NCI-H748 (cell line): ENCODE results near the gene CTRL.

Experiments used
- DNase-seq: peaks from one replicate; lab custom pipeline; 2025; ENCODE audit not compliant: unreplicated experiment; lab: John Stamatoyannopoulos, UW

CTRL gene

DNA sequence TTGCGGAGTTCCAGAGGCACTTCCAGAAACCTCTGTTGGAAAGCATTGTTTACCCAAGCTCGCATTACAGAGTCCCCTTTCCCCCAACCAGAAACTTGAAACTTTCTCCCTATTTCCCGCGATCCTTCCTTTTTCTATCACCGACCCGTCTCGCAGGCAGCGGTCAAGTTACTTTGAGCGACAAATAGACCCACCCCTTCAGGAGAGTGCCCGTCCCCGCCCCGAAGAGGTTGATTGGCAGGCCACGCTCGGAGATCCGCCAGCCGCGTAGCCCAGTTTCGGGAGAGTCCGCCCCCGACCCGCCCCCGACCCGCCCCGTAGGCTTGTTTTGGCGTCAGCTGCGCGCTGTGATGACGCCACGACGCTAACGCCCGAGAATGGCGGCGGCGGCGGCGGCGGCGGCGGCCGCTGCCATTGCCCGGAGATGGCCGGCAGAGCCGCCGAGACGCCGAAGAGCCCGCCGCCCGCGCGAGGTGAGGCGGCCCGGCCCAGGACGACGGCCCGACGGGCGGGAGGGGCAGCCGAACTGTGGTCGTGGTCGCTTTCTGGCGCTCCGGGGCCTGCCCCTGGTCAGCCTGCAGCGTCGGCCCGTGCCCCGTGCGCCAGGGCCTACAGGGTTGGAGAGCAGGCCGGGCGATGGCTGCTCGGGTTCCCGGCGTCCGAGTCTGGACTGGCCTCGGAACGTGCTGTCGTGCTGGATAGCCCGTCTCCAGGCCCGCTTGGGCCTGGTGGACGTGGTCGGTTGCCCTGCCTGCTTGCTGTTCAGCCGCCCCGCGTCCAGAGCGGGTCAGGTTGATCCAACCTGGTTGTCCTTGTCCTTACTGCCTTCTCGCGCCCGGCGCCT, 38.5 kb downstream of the CTRL start, which contains the start of gene PSKH1:
Gene PSKH1 (plus strand): TSS at position 356 of the 844 bp plus-strand sequence. CDS start 15,496 bp downstream, outside the sequence.
- peak; percentile 92 for DNase-seq

DNA sequence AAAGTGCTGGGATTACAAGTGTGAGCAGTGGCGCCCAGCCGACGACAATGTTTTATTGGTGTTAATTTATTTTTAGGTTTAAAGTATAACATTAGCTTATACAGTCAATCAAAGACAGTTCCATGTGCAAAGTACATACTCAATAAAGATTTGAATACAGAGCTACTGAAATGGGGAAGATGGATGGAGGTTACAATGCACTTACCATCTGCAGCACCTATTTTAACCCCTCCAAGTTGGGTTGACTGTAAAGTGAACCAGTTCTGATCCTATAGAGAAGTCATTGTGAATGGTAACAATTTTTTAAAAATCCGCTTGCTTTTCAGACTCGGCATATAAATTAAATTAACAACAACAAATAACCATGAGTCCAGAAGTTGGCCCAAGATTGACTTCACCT, 39.3 kb downstream of the CTRL start:
- DNase-seq: no peak

DNA sequence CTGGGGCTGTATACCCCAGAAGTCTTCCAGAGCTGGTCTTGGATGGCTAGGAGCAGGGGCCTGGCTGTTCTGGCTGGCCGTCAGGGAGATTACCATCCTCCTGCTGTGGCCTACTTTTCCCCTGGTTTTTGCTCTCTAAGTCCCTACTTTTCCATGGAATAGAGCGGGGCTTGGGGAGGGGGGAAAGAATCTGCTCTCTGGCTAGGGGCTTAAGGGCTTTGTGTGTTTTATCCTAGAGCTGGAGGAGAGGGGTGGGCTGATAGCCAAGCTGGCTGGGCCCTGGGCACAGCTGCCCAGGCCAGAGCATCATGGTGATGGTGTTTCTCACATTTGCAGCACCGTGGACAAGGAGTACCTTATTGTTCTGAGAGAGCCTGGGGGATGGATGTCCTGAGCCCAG, 43.3 kb downstream of the CTRL start:
- DNase-seq: no peak

DNA sequence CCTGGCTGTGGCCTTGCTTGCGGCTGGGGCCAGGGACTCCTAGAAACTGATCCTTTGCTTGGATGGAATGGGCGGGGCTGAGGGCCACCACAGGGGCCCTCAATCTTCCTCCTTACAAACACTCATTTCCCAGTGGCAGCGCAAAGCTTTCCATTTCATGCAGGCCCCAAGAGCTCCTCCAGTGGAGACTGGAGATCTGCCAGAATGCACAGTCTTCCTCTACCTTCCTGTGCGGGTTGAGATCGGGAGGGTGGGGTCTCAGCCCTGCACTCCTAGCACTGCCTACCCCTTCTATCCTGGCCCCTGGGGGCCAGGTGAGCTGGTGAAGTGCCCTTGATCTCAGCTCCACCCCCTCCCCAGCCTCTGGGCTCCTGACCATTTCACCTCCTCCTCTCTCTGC, 45.3 kb downstream of the CTRL start:
- no peak for DNase-seq

DNA sequence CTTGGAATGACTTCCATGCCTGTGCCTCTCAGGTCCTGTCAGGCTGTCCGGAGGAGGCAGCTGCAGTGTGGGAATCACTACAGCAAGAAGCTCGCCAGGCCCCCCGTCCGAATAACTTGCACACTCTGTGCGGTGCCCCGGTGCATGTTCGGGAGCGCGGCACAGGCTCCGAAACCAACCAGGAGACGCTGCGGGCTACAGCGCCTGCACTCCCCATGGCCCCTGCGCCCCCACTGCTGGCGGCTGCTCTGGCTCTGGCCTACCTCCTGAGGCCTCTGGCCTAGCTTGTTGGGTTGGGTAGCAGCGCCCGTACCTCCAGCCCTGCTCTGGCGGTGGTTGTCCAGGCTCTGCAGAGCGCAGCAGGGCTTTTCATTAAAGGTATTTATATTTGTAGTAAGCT, 45.7 kb downstream of the CTRL start:
- DNase-seq: no peak

DNA sequence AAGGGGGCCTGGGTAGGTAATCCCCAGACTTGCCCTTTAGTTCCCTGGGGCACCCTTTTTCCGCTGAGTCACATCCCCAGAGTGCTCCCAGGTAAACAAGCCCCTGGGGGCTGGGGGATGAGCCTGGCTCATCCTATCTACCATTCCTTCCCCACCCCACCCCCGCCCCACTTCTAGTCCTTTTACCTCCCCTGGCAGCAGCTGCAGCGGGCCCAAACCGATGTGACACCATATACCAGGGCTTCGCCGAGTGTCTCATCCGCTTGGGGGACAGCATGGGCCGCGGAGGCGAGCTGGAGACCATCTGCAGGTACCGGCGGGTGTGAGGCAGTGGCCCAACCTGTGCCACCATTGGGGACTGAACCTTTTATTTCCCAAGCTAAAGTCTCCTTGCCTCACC, 46.1 kb downstream of the CTRL start:
- no peak for DNase-seq

DNA sequence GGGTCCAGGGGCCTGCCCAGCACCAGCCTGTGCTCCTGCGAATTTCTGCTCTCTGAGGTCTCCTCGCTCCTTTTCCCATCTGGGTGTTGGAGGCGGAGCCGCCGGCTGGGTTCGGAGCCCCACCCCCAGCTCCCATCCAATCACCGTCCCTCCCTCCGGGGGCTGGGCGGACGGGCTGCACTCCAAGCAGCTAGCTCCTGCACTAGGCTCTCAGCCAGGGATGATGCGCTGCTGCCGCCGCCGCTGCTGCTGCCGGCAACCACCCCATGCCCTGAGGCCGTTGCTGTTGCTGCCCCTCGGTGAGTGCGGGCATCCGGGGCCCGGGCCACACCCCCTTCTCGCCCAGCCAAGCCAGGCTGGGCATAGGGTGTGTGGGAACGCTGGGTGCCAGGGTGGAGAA, 47.0 kb downstream of the CTRL start, which contains the start of gene NRN1L:
Gene NRN1L (plus strand): TSS at position 202 of the 400 bp plus-strand sequence. CDS start 19 bp downstream, at position 221.
- no peak for DNase-seq

DNA sequence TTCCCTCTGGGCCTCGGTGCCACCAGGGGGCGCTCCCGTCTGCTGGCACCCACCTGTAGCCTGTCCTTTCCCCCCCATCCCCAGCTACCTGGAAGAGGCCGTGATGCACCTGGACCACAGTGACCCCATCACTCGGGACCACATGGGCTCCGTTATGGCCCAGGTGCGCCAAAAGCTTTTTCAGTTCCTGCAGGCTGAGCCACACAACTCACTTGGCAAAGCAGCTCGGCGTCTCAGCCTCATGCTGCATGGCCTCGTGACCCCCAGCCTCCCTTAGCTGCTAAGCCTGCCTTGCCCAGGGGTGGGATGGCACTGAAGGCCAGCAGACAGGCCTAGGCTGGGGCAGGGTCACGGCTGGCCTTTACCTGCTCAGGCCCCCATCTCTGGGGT, 47.8 kb downstream of the CTRL start:
- peak; percentile 36 for DNase-seq

DNA sequence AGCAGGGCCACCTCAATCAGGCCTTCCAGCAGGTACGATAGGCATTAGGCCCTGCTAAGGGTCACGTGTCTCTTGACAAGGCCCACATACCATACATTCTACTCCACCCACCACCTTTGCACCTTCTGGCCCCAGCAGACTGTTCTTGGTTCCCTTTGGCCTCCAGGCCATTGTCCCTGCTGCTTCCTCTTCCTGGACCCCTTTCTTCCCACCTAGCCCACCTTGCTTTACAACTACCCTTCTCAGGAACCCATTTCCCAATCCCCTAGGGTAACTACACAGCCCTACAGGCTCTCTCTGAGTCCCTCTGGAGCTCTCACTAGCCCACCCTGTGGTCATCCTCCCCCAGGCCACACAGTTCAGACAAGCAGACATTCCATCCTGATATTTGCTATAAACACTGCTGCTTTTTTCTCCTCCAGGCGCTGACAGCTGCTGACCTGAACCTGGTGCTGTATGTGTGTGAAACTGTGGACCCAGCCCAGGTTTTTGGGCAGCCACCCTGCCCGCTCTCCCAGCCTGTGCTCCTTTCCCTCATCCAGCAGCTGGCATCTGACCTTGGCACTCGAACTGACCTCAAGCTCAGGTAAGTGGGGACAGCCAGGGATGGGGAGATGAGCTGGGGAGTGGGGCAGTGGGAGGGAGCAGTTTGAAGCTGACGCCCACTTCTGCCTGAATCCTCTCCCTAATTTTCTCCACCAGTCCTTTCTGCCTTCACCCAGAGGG, 48.4 kb downstream of the CTRL start:
- DNase-seq: no peak

DNA sequence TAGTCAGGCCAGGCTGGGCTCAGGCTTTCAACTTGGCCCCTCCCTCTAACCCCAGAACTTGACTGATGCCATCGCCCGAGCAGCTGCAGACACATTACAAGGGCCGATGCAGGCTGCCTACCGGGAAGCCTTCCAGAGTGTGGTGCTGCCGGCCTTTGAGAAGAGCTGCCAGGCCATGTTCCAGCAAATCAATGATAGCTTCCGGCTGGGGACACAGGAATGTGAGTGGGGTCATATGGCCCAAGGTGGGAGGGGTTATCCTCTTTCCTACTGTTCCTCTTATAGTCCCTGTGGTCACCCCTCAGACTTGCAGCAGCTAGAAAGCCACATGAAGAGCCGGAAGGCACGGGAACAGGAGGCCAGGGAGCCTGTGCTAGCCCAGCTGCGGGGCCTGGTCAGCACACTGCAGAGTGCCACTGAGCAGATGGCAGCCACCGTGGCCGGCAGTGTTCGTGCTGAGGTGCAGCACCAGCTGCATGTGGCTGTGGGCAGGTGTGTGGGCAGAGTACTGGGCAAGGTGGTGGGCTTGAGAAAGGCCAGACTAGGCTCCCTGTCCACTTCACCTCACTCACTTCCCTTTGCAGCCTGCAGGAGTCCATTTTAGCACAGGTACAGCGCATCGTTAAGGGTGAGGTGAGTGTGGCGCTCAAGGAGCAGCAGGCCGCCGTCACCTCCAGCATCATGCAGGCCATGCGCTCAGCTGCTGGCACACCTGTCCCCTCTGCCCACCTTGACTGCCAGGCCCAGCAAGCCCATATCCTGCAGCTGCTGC, 49.1 kb downstream of the CTRL start:
- DNase-seq: no peak

DNA sequence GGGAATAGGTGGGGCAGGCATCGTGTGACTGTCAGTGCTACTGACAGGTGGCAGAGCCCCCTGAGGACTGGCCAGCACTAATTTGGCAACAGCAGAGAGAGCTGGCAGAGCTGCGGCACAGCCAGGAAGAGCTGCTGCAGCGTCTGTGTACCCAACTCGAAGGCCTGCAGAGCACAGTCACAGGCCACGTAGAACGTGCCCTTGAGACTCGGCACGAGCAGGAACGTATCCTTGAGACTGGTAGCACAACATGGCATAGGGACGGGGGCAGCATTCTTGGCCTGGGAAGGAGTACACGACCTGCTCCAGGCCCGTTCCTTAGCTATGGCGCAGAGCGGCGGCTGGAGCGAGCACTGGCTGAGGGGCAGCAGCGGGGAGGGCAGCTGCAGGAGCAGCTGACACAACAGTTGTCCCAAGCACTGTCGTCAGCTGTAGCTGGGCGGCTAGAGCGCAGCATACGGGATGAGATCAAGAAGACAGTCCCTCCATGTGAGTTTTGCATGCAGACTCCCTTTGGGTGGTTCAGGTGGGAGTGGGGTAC, 50.0 kb downstream of the CTRL start:
- no peak for DNase-seq

DNA sequence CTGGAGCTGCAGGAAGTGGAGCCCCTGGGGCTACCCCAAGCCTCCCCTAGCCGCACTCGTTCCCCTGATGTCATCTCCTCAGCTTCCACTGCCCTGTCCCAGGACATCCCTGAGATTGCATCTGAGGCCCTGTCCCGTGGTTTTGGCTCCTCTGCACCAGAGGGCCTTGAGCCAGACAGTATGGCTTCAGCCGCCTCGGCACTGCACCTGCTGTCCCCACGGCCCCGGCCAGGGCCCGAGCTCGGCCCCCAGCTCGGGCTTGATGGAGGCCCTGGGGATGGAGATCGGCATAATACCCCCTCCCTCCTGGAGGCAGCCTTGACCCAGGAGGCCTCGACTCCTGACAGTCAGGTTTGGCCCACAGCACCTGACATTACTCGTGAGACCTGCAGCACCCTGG, 51.1 kb downstream of the CTRL start:
- DNase-seq: no peak

DNA sequence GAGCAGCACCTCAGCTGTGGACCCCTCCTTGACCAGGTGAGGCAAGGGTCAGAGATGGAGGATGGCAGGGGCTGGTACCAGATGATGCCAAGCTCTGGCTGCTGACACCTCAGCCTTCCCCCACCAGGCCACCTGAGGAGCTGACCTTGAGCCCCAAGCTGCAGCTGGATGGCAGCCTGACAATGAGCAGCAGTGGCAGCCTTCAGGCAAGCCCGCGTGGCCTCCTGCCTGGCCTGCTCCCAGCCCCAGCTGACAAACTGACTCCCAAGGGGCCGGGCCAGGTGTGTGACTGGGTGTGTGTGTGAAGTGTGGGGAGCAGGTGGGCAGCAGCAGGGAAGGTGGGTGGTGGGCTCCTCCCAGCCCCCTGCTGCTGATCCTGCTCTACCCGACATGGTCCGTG, 51.7 kb downstream of the CTRL start:
- no peak for DNase-seq
